ENCODE results near the gene PRSS27.
"Not testable (repeated sequence)": the region's sequence is repeated elsewhere in the genome, so short reads cannot be mapped to it uniquely, and the experiment has no call there.

PRSS27 gene

DNA sequence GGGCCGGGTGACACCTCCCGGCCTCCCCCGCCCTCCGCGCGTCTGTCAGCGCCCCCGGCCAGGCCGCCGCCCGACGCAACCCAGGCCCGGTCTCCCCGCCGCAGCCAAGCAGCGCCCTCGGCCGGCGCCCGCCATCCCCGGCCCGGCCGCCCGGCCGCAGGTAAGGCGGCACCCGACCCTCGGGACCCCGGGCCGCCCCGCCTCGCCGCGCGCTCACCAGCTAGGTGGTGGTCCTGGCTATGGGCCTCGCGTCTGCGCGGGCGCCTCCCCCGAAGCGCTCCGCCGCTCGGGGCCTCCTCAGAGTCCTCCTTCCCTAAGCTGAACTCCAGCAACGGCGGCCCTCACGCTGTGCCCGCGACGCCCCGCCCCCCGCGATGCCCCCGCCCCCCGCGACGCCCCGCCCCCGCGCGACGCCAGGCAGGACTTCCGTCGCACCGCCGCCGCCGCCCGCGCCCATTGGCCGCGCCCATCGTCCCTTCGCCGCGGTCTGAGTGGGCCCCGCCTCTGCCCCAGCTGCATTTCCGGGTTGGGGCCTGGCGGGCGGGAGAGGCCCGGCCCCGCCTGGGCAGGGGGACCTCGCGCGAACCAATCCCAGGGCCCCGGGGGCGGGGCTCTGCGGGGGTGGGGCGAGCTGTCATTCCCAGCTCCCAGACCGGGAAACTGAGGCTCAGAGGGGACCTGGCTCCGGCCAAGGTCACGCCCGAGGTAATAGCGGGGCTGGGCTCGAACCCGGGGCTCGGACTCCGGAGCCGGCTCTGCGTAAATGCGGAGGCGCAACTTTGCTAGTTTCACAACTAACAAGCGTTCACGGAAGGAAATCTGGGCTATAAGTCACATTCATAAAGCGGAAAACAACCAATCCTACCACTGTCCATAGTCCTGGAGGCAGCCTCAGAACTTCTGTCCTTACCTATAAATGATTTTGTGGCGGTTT is 46.7 kb downstream of the PRSS27 start:
- peak; percentile 84 to 92 for DNase-seq (ENCODE audit: low read depth in 2 of 2)

- no peak for DNase-seq (ENCODE audit: low read depth in 2 of 2)
These were observed 48.3 kb downstream of the PRSS27 start for GRCh38 chr16:2671741-2672140.

- not testable (repeated sequence) for DNase-seq (ENCODE audit: low read depth in 2 of 2)
These were observed 48.8 kb downstream of the PRSS27 start for GRCh38 chr16:2671193-2671592.

DNA sequence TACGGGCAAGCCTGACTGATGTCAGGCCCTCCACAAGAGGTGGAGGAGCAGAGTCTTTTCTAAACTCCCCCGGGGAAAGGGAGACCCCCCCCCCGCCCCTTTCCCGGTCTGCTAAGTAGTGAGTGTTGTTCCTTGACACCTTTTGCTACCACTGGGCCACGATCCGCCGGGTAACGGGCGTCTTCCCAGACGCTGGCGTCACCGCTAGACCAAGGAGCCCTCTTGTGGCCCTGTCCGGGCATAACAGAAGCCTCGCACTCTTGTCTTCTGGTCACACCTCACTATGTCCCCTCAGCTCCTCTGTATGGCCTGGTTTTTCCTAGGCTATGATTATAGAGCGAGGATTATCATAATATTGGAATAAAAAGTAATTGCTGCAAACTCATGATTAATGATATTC is 50.0 kb downstream of the PRSS27 start:
- peak in 1 of 2 donors; percentile 21 for DNase-seq (ENCODE audit: low read depth in 2 of 2)

GRCh38 chr16:2669587-2669986 is 50.4 kb downstream of the PRSS27 start:
- DNase-seq (ENCODE audit: low read depth in 2 of 2) = not testable (repeated sequence)

GRCh38 chr16:2666671-2667070 is 53.4 kb downstream of the PRSS27 start:
- DNase-seq (ENCODE audit: low read depth in 2 of 2) = not testable (repeated sequence)

- DNase-seq (ENCODE audit: low read depth in 2 of 2) = no peak
These were observed 55.4 kb downstream of the PRSS27 start for GRCh38 chr16:2664574-2664982.

- no peak for DNase-seq (ENCODE audit: low read depth in 2 of 2)
These were observed 56.2 kb downstream of the PRSS27 start for GRCh38 chr16:2663553-2664546.

Data from stimulated activated CD8-positive, alpha-beta memory T cell treated with anti-CD3 and anti-CD28 coated beads, Interleukin-2, amount 100 ng/mL, for 1 hour (primary cell).